ENCODE measurements around the gene CACNA1H.

Gene CACNA1H

DNA sequence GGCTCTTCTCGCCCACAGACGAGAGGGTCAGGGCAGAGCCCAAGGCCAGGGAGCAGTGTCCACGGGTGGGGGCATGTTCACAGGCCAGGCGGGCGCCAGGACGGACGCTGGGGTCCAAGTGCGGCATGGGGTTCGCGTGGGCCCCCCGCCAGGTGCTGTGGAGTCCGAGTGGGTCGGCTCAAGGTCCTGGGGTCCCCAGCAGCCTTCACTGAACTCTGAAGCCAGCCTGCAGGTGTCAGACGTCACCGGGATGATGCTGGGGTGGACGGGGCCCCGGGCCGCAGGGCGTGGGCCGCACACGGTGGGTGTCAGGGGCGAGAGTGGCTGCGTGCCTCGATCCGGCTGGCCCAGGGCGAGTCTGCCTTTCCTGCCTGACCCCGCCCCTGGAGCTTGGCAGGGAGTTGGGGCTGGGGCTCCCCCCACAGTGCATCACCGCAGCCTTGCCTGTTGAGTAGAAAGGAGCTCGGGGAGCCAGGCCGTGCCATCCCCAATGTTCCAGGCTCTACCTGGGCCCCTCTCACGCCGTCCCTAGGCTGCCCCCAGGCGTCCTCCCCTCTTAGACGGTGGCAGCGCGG is 19.0 kb downstream of the CACNA1H start:
- Histone ChIP-seq H3K4me3 (ENCODE audit: low read depth, low read length) (no peak overlapping the region), H3K27me3 (no peaks in the 10 kb centered on the region), H3K36me3 (no peaks in the 10 kb centered on the region), H3K9me3 (no peaks in the 10 kb centered on the region), H3K4me1 (peaks cover 3% of the 10 kb centered on the region; the same call in 1 of the 2 replicates)
- TF ChIP-seq CTCF (IDR thresholded peaks at IDR 0.05; ENCODE audit: low read depth, low read length), result no peak
- no peak for DNase-seq

GRCh38 chr16:1172651-1173050 is 19.7 kb downstream of the CACNA1H start:
- Histone ChIP-seq H3K4me1 (peaks cover 2% of the 10 kb centered on the region; the same call in 1 of the 2 replicates), H3K9me3 (no peaks in the 10 kb centered on the region), H3K36me3 (no peaks in the 10 kb centered on the region), H3K27me3 (no peaks in the 10 kb centered on the region), H3K4me3 (ENCODE audit: low read depth, low read length) (no peak overlapping the region)
- TF ChIP-seq CTCF (IDR thresholded peaks at IDR 0.05; ENCODE audit: low read depth, low read length), result no peak
- DNase-seq, result no peak

DNA sequence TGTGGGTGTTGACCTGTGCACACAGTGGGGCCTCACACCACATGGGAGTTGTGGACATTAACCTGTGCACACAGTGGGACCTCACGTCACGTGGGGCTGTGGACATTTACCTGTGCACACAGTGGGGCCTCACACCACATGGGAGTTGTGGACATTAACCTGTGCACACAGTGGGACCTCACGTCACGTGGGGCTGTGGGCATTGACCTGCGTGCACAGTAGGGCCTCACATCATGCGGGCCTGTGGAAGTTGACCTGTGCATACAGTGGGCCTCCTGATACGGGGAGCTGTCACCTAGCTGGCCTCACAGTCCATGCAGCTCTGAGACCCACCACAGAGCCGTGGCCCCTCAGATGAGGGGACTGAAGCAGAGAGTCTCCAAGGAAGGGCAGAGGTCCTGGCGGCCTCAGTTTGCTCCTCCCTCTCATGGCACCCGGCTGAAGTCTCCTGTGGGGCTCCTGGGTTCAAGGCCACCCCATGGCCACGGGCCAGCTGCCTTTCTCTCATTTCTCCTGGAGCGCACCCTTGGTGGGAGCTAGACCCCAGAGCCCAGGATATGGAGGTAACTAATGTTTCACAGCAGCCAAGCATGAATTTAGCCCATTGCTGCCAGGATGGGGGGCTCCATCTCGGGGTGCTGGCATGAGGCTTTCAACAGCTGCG is 21.0 kb downstream of the CACNA1H start:
- Histone ChIP-seq H3K4me3 (ENCODE audit: low read depth, low read length) (no peak overlapping the region), H3K9me3 (no peaks in the 10 kb centered on the region), H3K4me1 (no peaks in the 10 kb centered on the region), H3K36me3 (no peaks in the 10 kb centered on the region), H3K27me3 (no peaks in the 10 kb centered on the region)
- TF ChIP-seq CTCF (IDR thresholded peaks at IDR 0.05; ENCODE audit: low read depth, low read length), result no peak
- DNase-seq, result no peak

DNA sequence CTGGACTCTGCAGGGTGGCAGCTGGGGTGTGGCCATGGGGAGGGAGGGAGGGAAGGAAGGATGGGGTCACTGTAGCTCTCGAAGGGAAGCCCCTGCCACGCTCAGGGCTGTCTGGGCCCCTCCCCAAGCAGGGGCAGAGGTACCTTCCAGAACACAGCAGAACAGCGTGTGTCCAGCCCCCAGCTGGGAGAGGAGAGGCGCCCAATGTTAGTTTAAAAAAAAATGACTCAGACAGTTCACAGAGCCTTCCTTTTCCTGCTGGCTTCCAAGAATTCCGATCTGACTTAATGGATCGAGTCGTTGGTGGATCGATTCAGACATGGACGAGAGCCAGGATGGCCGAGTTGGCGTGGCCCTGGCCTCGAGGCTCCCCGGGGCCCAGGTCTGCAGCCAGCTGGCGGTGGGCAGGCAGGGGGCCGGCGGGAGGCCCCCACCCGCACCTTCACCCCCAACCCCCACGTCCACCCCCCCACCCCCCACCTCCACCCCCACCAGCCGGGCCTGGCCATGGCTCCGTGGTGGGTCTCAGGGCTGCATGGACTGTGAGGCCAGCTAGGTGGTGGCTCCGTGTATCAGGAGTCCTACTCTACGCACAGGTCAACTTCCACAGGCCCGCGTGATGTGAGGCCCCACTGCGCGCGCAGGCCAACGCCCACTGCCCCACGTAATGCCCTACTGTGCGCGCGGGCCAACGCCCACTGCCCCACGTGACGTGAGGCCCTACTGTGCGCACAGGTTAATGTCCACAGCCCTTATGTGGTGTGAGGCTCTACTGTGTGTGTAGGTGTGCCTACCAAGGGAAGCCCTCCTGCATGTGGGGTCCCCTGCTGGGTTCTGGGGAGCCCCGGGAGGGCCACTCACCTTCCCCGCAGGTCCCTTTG is 21.8 kb downstream of the CACNA1H start:
- Histone ChIP-seq H3K4me3 (ENCODE audit: low read depth, low read length) (no peak overlapping the region), H3K9me3 (no peaks in the 10 kb centered on the region), H3K4me1 (no peaks in the 10 kb centered on the region), H3K36me3 (no peaks in the 10 kb centered on the region), H3K27me3 (no peaks in the 10 kb centered on the region)
- TF ChIP-seq CTCF (IDR thresholded peaks at IDR 0.05; ENCODE audit: low read depth, low read length), result no peak
- no peak for DNase-seq

DNA sequence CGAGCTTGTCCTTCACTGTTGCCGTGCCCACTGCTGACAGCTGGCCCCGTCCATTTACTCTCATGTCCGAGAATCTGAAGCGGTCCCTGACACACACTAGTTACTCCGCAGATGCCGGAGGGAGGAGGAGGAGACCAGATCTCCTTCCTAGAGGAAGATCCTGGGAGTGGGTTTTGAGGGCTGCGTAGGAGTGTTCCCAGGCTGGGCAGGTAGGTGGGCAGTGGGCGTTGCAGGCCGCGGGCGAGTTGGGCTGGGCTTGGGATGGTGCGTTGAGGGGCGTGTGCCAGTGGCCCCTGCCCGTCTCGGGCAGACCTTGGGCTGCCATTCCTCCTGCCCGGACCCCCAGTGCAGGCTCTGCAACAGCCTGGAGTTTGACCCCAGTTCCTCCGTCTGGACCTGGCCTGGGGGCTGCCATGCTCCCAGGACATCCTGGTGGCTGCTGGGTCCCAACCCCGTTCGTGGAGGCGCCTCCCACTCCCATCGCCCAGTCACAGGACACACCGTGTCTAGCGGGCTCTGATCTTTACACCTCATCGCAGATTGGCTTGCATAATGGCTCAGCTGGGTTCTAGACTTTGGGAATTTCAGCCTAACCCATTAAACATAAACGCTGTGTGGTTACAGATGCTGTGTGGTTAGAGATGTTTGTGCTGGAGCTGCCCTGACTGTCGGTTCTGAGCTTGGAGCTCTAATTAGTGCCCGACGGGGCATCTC is 22.8 kb downstream of the CACNA1H start:
- no peak overlapping the region for H3K4me3 ChIP-seq (ENCODE audit: low read depth, low read length)
- no peak for DNase-seq
- H3K27me3 ChIP-seq, result no peaks in the 10 kb centered on the region

More for the DNA sequence above, 22.8 kb downstream of the CACNA1H start:
- Histone ChIP-seq H3K36me3 (no peaks in the 10 kb centered on the region), H3K4me1 (no peaks in the 10 kb centered on the region), H3K9me3 (no peaks in the 10 kb centered on the region)
- TF ChIP-seq CTCF (IDR thresholded peaks at IDR 0.05; ENCODE audit: low read depth, low read length), result no peak

Measured in BE2C (cell line).